SK-N-SH (cell line): Measurements from ENCODE around the gene ALDH4A1. TPM values are rescaled to one million over a fixed set of nuclear protein-coding genes. Genes with fewer than 3 reads are reported as not detected.

Source experiments
- CTCF ChIA-PET: fragments of 300-600, 350-600 bp; formaldehyde crosslinking; extraction: SDS; loops from one replicate; lab custom pipeline; 2021; lab: Yijun Ruan, JAX
- POLR2A ChIA-PET: fragments of 350-600 bp; sonication (Branson Sonifier 250); formaldehyde crosslinking; extraction: SDS; loops from one replicate; lab custom pipeline; 2020; ENCODE audit warnings: antibody characterized with exemption, inconsistent platforms; lab: Yijun Ruan, JAX
- DNase-seq: peaks from one replicate; pipeline ENCODE4 v3.0.0; 2012
- H2AFZ ChIP-seq: fragments of 200-600 bp; sonication (generic); 2 replicates; pipeline ENCODE4 v1.8.1; 2016; ENCODE audit warnings: antibody characterized with exemption, mild to moderate bottlenecking, low read depth
- H3F3A ChIP-seq: fragments of 200-600 bp; sonication (generic); replicated peaks from 2 replicates; pipeline ENCODE3; 2016; ENCODE audit warnings: antibody characterized with exemption, mild to moderate bottlenecking; ENCODE audit not compliant: insufficient read depth
- H3K27ac ChIP-seq, 2 experiments: fragments of 200-500 bp in 1 of 2; fragments of 200-600 bp in 1 of 2; sonication (Bioruptor generic) in 1 of 2; sonication (generic), shearing (Covaris generic) in 1 of 2; 2 replicates each; pipeline versions ENCODE4 v1.5.1 to v1.6.1; 2014 to 2016; ENCODE audit warnings: low read depth in 2 of 2, inconsistent platforms in 1 of 2, low read length in 1 of 2, mild to moderate bottlenecking in 1 of 2, mixed read lengths in 1 of 2
- H3K27me3 ChIP-seq: fragments of 200-600 bp; sonication (generic), shearing (Covaris generic); 2 replicates; pipeline ENCODE4 v1.6.1; 2016; ENCODE audit warnings: mixed run types; ENCODE audit not compliant: insufficient read depth
- H3K36me3 ChIP-seq, 2 experiments: fragments of 200-500 bp in 1 of 2; fragments of 200-600 bp in 1 of 2; sonication (Bioruptor generic) in 1 of 2; sonication (generic) in 1 of 2; replicated peaks in 1 of 2; 2 replicates each; pipeline versions ENCODE3 to v1.5.1; 2014 to 2016; ENCODE audit warnings: low read length in 1 of 2, mild to moderate bottlenecking in 1 of 2; ENCODE audit not compliant: insufficient read depth in 2 of 2, control insufficient read depth in 1 of 2
- H3K4me1 ChIP-seq, 2 experiments: fragments of 200-500 bp in 1 of 2; fragments of 200-600 bp in 1 of 2; sonication (Bioruptor generic) in 1 of 2; sonication (generic), shearing (Covaris generic) in 1 of 2; 2 replicates each; pipeline versions ENCODE4 v1.5.1 to v1.6.1; 2014 to 2016; ENCODE audit warnings: low read depth in 1 of 2, low read length in 1 of 2, mixed run types in 1 of 2; ENCODE audit not compliant: insufficient read depth in 2 of 2, control insufficient read depth in 1 of 2
- H3K4me2 ChIP-seq: fragments of 200-600 bp; sonication (generic), shearing (Covaris generic); 2 replicates; pipeline ENCODE4 v1.6.1; 2017; ENCODE audit warnings: mixed run types
- H3K4me3 ChIP-seq, 2 experiments: fragments of 200-500 bp in 1 of 2; fragments of 200-600 bp in 1 of 2; sonication (Bioruptor generic) in 1 of 2; sonication (generic), shearing (Covaris generic) in 1 of 2; 2 replicates each; pipeline versions ENCODE4 v1.5.1 to v1.8.1; 2014 to 2016; ENCODE audit warnings: low read depth in 2 of 2, inconsistent platforms in 1 of 2, low read length in 1 of 2, mild to moderate bottlenecking in 1 of 2, mixed read lengths in 1 of 2, moderate library complexity in 1 of 2
- H3K79me2 ChIP-seq: fragments of 200-600 bp; sonication (generic); 2 replicates; pipeline ENCODE4 v1.8.1; 2017; ENCODE audit warnings: mild to moderate bottlenecking; ENCODE audit not compliant: insufficient read depth
- H3K9ac ChIP-seq: fragments of 200-600 bp; sonication (generic); 2 replicates; pipeline ENCODE4 v1.6.1; 2017; ENCODE audit warnings: mixed run types
- H3K9me2 ChIP-seq: fragments of 200-600 bp; sonication (generic); 2 replicates; pipeline ENCODE4 v1.6.1; 2017; ENCODE audit warnings: mixed run types
- H3K9me3 ChIP-seq: fragments of 200-600 bp; sonication (generic); 2 replicates; pipeline ENCODE4 v1.6.1; 2017; ENCODE audit warnings: mixed run types, mild to moderate bottlenecking, moderate library complexity
- H4K20me1 ChIP-seq: fragments of 200-600 bp; sonication (generic); 2 replicates; pipeline ENCODE4 v1.6.1; 2017; ENCODE audit warnings: mild to moderate bottlenecking, mixed run types; ENCODE audit not compliant: insufficient read depth
- FOXJ3 ChIP-seq: sonication (generic); formaldehyde crosslinking; IDR thresholded peaks from 2 replicates; pipeline ENCODE4 v1.5.1; 2020; ENCODE audit warnings: mild to moderate bottlenecking, missing genetic modification reagents
- FOXM1 ChIP-seq: IDR thresholded peaks from 2 replicates; pipeline ENCODE4 v1.4.0; 2012; ENCODE audit warnings: low read depth, mild to moderate bottlenecking
- IRF3 ChIP-seq: fragments of 150-350 bp; IDR thresholded peaks from 2 replicates; pipeline ENCODE4 v1.6.1; 2016; ENCODE audit warnings: mild to moderate bottlenecking, low read depth, low read length
- MEF2A ChIP-seq: IDR thresholded peaks from 2 replicates; pipeline ENCODE4 v1.4.0; 2012; ENCODE audit warnings: low read depth, borderline replicate concordance
- MXI1 ChIP-seq: IDR thresholded peaks from 2 replicates; pipeline ENCODE4 v1.6.1; 2012; ENCODE audit warnings: mild to moderate bottlenecking, low read depth, low read length, improper control_type of control experiment
- NFIC ChIP-seq: IDR thresholded peaks from 2 replicates; pipeline ENCODE4 v1.4.0; 2012; ENCODE audit warnings: borderline replicate concordance
- POLR2AphosphoS5 ChIP-seq: IDR thresholded peaks from 2 replicates; pipeline ENCODE4 v1.6.1; 2012; ENCODE audit warnings: low read depth, low read length
- RAD21 ChIP-seq: IDR thresholded peaks from 2 replicates; pipeline ENCODE4 v1.6.1; 2012; ENCODE audit warnings: mild to moderate bottlenecking, low read length
- RFX5 ChIP-seq: IDR thresholded peaks from 2 replicates; pipeline ENCODE4 v1.6.1; 2012; ENCODE audit warnings: mild to moderate bottlenecking, improper control_type of control experiment, low read length
- RXRA ChIP-seq: IDR thresholded peaks from 2 replicates; pipeline ENCODE4 v1.4.0; 2012; ENCODE audit warnings: low read depth, mild to moderate bottlenecking, borderline replicate concordance
- SIN3A ChIP-seq: IDR thresholded peaks from 2 replicates; pipeline ENCODE4 v1.6.1; 2012; ENCODE audit warnings: low read depth, mild to moderate bottlenecking, low read length, moderate library complexity, borderline replicate concordance
- SMC3 ChIP-seq: IDR thresholded peaks from 2 replicates; pipeline ENCODE4 v1.6.1; 2012; ENCODE audit warnings: low read depth, low read length, improper control_type of control experiment
- TCF12 ChIP-seq: IDR thresholded peaks from 2 replicates; pipeline ENCODE4 v1.4.0; 2012
- TEAD4 ChIP-seq: IDR thresholded peaks from 2 replicates; pipeline ENCODE4 v1.4.0; 2012; ENCODE audit warnings: mild to moderate bottlenecking, borderline replicate concordance; ENCODE audit not compliant: insufficient read depth
- YY1 ChIP-seq: IDR thresholded peaks from 2 replicates; pipeline ENCODE4 v1.4.0; 2012; ENCODE audit warnings: low read depth, mild to moderate bottlenecking
- ZBTB33 ChIP-seq: IDR thresholded peaks from 2 replicates; pipeline ENCODE4 v1.4.0; 2012; ENCODE audit warnings: low read depth, borderline replicate concordance
- WGBS: methylation state at CpG from one replicate; pipeline ENCODE4 v1.1.6; 2017; ENCODE audit warnings: low lambda C conversion rate; 5-methylcytosine and 5-hydroxymethylcytosine counted together
- polyA plus RNA-seq, 3 experiments: library from polyadenylated mRNA; depleted of rRNA; stranded (reverse); fragments of >200 nt; gene quantifications; 2 replicates each; pipeline ENCODE4 v1.2.3, GENCODE V29; 2012
- TF ChIP-seq, protein P1 (sequence below): IDR thresholded peaks from 2 replicates; pipeline ENCODE4 v1.4.0; 2012; ENCODE audit warnings: low read depth, borderline replicate concordance
- TF ChIP-seq, protein P2 (sequence below): fragments of 200-600 bp; sonication (generic); IDR thresholded peaks from 2 replicates; pipeline ENCODE4 v1.6.1; 2017; ENCODE audit warnings: antibody characterized with exemption, mild to moderate bottlenecking, moderate library complexity
- TF ChIP-seq, protein P3 (sequence below): IDR thresholded peaks from 2 replicates; pipeline ENCODE4 v1.6.1; 2012; ENCODE audit warnings: mild to moderate bottlenecking, low read depth, low read length, moderate library complexity
- TF ChIP-seq, protein P4 (sequence below): IDR thresholded peaks from 2 replicates; pipeline ENCODE4; 2012

Gene ALDH4A1
- polyA plus RNA-seq, 1 of the 3 experiments (the other 2 are of a cell fraction), result 18.5 TPM

- peaks cover 18% of the 10 kb centered on the region; the same call in 1 of the 2 replicates for H3K79me2 ChIP-seq
- WGBS, result 90% methylated on average over 12 of the region's 12 CpGs
- DNase-seq, result no peak
Measured at GRCh38 chr1:18919956-18920355, 17.6 kb upstream of the ALDH4A1 start.

More at GRCh38 chr1:18919956-18920355, 17.6 kb upstream of the ALDH4A1 start:
- H2AFZ ChIP-seq, result no peak overlapping the region
- H3K36me3 ChIP-seq, result peaks cover 0 to 4% of the 10 kb centered on the region in 2 experiments
- H3K27ac ChIP-seq, result no peak overlapping the region
- H3K4me2 ChIP-seq, result no peak overlapping the region
- H3K9ac ChIP-seq, result no peak overlapping the region
- peaks cover 23 to 38% of the 10 kb centered on the region in 2 experiments; a peak in 3 of 4 replicates for H3K4me1 ChIP-seq
- H3K4me3 ChIP-seq, result no peak overlapping the region
- H3F3A ChIP-seq, result peaks cover 4% of the 10 kb centered on the region
- CTCF ChIA-PET, result interaction anchor here (2.8 to 3.2 kb wide), 2 partner anchors 12 to 13 kb away, joined by 16 to 23 read pairs; no protein-coding TSS in a partner anchor
- POLR2A ChIA-PET, result no interaction called here
- no peaks in the 10 kb centered on the region for H4K20me1 ChIP-seq
- no peaks in the 10 kb centered on the region for H3K9me2 ChIP-seq
- no peak for TF ChIP-seq ZBTB33
- TF ChIP-seq, protein P1, sequence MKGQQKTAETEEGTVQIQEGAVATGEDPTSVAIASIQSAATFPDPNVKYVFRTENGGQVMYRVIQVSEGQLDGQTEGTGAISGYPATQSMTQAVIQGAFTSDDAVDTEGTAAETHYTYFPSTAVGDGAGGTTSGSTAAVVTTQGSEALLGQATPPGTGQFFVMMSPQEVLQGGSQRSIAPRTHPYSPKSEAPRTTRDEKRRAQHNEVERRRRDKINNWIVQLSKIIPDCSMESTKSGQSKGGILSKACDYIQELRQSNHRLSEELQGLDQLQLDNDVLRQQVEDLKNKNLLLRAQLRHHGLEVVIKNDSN, result no peak
- TF ChIP-seq SMC3, result no peak
- TF ChIP-seq MEF2A, result no peak
- no peak for TF ChIP-seq TEAD4
- no peak for TF ChIP-seq POLR2AphosphoS5
- TF ChIP-seq RAD21, result no peak
- TF ChIP-seq RFX5, result no peak
- TF ChIP-seq, protein P2, sequence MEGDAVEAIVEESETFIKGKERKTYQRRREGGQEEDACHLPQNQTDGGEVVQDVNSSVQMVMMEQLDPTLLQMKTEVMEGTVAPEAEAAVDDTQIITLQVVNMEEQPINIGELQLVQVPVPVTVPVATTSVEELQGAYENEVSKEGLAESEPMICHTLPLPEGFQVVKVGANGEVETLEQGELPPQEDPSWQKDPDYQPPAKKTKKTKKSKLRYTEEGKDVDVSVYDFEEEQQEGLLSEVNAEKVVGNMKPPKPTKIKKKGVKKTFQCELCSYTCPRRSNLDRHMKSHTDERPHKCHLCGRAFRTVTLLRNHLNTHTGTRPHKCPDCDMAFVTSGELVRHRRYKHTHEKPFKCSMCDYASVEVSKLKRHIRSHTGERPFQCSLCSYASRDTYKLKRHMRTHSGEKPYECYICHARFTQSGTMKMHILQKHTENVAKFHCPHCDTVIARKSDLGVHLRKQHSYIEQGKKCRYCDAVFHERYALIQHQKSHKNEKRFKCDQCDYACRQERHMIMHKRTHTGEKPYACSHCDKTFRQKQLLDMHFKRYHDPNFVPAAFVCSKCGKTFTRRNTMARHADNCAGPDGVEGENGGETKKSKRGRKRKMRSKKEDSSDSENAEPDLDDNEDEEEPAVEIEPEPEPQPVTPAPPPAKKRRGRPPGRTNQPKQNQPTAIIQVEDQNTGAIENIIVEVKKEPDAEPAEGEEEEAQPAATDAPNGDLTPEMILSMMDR, result no peak
- TF ChIP-seq, protein P3, sequence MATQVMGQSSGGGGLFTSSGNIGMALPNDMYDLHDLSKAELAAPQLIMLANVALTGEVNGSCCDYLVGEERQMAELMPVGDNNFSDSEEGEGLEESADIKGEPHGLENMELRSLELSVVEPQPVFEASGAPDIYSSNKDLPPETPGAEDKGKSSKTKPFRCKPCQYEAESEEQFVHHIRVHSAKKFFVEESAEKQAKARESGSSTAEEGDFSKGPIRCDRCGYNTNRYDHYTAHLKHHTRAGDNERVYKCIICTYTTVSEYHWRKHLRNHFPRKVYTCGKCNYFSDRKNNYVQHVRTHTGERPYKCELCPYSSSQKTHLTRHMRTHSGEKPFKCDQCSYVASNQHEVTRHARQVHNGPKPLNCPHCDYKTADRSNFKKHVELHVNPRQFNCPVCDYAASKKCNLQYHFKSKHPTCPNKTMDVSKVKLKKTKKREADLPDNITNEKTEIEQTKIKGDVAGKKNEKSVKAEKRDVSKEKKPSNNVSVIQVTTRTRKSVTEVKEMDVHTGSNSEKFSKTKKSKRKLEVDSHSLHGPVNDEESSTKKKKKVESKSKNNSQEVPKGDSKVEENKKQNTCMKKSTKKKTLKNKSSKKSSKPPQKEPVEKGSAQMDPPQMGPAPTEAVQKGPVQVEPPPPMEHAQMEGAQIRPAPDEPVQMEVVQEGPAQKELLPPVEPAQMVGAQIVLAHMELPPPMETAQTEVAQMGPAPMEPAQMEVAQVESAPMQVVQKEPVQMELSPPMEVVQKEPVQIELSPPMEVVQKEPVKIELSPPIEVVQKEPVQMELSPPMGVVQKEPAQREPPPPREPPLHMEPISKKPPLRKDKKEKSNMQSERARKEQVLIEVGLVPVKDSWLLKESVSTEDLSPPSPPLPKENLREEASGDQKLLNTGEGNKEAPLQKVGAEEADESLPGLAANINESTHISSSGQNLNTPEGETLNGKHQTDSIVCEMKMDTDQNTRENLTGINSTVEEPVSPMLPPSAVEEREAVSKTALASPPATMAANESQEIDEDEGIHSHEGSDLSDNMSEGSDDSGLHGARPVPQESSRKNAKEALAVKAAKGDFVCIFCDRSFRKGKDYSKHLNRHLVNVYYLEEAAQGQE, result no peak
- TF ChIP-seq RXRA, result no peak
- no peak for TF ChIP-seq MXI1
- TF ChIP-seq, protein P4, sequence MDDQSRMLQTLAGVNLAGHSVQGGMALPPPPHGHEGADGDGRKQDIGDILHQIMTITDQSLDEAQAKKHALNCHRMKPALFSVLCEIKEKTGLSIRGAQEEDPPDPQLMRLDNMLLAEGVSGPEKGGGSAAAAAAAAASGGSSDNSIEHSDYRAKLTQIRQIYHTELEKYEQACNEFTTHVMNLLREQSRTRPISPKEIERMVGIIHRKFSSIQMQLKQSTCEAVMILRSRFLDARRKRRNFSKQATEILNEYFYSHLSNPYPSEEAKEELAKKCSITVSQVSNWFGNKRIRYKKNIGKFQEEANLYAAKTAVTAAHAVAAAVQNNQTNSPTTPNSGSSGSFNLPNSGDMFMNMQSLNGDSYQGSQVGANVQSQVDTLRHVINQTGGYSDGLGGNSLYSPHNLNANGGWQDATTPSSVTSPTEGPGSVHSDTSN, result no peak
- TF ChIP-seq FOXJ3 (CRISPR knock-in tag), result no peak
- TF ChIP-seq FOXM1, result no peak
- no peak for TF ChIP-seq NFIC
- no peak for TF ChIP-seq YY1
- no peak for TF ChIP-seq TCF12
- no peak for TF ChIP-seq SIN3A
- TF ChIP-seq IRF3, result no peak
- TF ChIP-seq, all 33 proteins: peak for 0
- H3K9me3 ChIP-seq, result no peaks in the 10 kb centered on the region
- no peaks in the 10 kb centered on the region for H3K27me3 ChIP-seq
